AG09309 (cell line): Measurements from ENCODE around the gene PDK1.

ENCODE experiments used
- DNase-seq: peaks from one replicate; pipeline ENCODE4 v3.0.0-alpha.2; 2010; ENCODE audit warnings: low read depth
- H3K4me3 ChIP-seq: 2 replicates; pipeline ENCODE4 v1.5.1; 2011; ENCODE audit warnings: mild to moderate bottlenecking, low read depth, low read length, moderate library complexity; ENCODE audit not compliant: control insufficient read depth
- TF ChIP-seq, protein P1 (sequence below): IDR thresholded peaks from 2 replicates; pipeline ENCODE4 v1.5.1; 2011; ENCODE audit warnings: mild to moderate bottlenecking, low read depth, low read length, inconsistent platforms; ENCODE audit not compliant: insufficient read depth, control insufficient read depth; ENCODE audit errors: missing control alignments

PDK1 gene

DNA sequence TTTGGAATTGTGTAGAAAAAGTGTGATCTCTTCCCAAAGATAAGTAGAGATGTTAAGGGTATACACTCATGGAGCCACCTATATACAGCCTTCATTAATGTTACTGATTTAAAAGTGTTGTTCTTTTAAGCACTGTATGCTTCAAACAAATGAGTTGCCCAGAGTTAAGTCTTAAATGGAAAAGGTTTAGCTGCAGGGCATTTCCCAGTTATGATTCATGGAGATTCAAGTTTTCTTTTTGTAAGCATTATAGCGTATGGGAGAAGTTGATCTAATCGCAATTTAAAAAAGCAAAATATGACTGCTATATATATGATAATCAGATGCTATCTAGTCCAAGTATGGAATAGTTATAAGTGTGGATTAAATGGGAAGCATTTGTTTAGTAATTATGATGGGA, 4.8 kb downstream of the PDK1 start:
- no peak for DNase-seq
- no peak overlapping the region for H3K4me3 ChIP-seq

DNA sequence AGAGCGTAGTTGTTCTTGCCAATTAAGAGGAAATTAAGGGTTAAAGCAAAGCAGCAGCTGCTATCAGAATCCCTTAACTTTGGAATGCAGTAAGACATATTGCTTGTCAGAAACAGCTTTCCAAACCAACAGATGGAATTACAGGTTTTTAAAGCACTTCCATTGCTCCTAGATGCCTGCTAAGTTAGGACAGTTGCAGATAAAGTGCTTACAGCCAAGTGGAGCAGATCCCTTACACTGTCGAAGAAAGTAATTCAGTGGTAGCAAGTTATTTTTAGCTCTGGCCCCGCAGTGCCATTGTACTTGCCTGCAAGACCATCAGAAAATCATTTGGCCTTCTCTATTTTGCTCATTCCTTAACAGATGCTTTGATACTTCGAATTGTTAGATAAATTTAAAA, 5.4 kb downstream of the PDK1 start:
- DNase-seq: no peak
- H3K4me3 ChIP-seq: no peak overlapping the region
- TF ChIP-seq, protein P1, sequence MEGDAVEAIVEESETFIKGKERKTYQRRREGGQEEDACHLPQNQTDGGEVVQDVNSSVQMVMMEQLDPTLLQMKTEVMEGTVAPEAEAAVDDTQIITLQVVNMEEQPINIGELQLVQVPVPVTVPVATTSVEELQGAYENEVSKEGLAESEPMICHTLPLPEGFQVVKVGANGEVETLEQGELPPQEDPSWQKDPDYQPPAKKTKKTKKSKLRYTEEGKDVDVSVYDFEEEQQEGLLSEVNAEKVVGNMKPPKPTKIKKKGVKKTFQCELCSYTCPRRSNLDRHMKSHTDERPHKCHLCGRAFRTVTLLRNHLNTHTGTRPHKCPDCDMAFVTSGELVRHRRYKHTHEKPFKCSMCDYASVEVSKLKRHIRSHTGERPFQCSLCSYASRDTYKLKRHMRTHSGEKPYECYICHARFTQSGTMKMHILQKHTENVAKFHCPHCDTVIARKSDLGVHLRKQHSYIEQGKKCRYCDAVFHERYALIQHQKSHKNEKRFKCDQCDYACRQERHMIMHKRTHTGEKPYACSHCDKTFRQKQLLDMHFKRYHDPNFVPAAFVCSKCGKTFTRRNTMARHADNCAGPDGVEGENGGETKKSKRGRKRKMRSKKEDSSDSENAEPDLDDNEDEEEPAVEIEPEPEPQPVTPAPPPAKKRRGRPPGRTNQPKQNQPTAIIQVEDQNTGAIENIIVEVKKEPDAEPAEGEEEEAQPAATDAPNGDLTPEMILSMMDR: no peak

More for the DNA sequence above, 4.8 kb downstream of the PDK1 start:
- TF ChIP-seq, protein P1: no peak

DNA sequence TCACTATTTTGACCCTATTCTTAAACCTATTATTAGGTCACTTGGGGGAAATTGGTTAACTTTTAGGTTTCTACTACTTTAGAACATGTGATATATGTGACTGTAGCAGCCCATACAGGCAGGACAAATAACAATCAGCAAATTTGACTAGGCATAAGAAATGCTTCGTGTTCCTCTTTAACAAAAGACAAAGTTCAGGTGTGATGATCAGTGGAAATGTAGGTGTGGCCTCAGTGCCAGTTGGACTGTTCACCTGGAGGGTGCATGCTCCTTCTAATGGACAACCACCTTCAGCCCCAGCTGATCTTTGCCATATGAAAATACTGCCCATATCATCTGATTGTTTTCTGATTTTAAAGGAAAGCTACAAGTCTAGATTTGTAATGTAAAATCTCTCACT, 6.4 kb downstream of the PDK1 start:
- TF ChIP-seq, protein P1: no peak
- no peak overlapping the region for H3K4me3 ChIP-seq
- DNase-seq: no peak

DNA sequence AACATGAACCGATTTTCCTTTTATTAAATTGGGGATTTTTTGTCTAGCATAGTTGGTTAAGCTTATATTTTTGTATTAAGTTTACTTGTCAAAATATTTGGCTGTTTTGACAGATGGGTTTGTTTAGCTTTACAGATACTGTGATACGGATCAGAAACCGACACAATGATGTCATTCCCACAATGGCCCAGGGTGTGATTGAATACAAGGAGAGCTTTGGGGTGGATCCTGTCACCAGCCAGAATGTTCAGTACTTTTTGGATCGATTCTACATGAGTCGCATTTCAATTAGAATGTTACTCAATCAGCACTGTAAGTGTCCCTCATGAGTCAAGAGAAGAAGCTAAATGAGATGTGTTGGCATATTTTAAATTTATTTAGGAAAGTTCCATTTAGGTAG, 8.5 kb downstream of the PDK1 start:
- TF ChIP-seq, protein P1: no peak
- no peak overlapping the region for H3K4me3 ChIP-seq
- DNase-seq: no peak

DNA sequence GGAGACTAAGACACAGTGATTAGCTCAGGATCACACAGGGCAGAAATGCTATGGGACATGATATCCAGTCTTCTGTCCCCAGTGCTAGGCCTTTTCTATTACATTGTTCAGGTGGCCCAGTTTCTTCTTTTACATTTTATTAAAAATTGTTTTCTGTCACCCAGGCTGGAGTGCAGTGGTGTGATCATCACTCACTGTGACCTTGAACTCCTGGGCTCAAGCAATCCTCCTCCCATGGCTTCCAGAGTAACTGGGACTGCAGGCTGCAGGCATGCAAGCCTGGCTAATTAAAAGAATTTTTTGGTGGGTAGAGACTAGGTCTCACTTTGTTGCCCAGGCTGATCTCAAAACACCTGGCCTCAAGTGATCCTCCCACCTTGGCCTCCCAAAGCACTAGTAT, 15.4 kb downstream of the PDK1 start:
- TF ChIP-seq, protein P1: no peak
- H3K4me3 ChIP-seq: no peak overlapping the region
- no peak for DNase-seq

DNA sequence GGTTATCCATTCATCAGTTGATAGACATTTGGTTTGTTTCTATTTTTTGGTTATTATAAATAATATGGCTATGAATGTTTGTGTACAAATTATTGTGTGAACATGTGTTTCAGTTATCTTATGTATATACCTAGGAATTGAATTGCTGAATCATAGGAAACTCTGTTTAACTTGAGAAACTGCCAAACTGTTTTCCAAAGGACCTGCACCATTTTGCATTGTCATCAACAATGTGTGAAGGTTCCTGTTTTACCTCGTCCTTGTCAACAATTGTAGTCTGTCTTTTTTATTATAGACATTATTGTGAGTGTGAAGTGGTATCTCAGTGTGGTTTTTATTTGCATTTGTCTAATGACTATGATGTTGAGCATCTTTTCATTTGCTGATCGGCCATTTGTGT, 17.1 kb downstream of the PDK1 start:
- TF ChIP-seq, protein P1: no peak
- no peak for DNase-seq
- H3K4me3 ChIP-seq: no peak overlapping the region

DNA sequence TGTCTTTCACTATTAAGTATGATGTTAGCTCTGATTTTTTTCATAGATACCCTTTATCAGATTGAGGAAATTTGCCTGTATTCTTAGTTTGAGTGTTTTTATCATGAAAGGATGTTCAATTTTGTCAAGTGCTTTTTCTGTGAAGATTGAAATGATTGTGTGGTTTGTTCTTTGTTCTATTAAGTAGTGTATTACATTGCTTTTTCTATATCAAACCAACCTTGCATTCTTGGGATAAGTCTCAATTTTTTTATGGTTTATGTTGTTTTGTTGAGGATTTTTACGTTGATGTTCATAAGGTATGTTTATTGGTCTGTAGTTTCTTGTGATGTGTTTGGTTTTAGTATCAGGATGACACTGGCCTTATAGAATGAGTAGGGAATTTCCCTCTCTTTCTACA, 19.1 kb downstream of the PDK1 start:
- TF ChIP-seq, protein P1: no peak
- no peak overlapping the region for H3K4me3 ChIP-seq
- DNase-seq: no peak
